Muscle of leg (tissue), 11 donors: ENCODE results near the gene AIG1. TPM values are rescaled to one million over a fixed set of nuclear protein-coding genes. Genes with fewer than 3 reads are reported as not detected.

Experiments
- DNase-seq: peaks from one replicate; pipeline ENCODE4 v3.0.0; 2013
- H3K27ac ChIP-seq: one replicate; pipeline ENCODE4 v1.5.1; 2013; ENCODE audit warnings: mild to moderate bottlenecking, low read length, control low read depth
- H3K27me3 ChIP-seq: one replicate; pipeline ENCODE4 v1.6.1; 2013; ENCODE audit warnings: low read length; ENCODE audit not compliant: control insufficient read depth, insufficient read depth
- H3K36me3 ChIP-seq: one replicate; pipeline ENCODE4 v1.6.1; 2013; ENCODE audit warnings: low read length; ENCODE audit not compliant: control insufficient read depth, insufficient read depth
- H3K4me1 ChIP-seq: one replicate; pipeline ENCODE4 v1.6.1; 2013; ENCODE audit warnings: low read length; ENCODE audit not compliant: control insufficient read depth, insufficient read depth
- H3K4me3 ChIP-seq: one replicate; pipeline ENCODE4 v1.5.1; 2013; ENCODE audit warnings: low read length, control low read depth
- H3K9me3 ChIP-seq: replicated peaks from 2 replicates; pipeline ENCODE4 v1.6.1; 2013; ENCODE audit warnings: low read depth, low read length; ENCODE audit not compliant: control insufficient read depth
- WGBS: methylation state at CpG from one replicate; pipeline ENCODE4 v1.1.5; 2013; ENCODE audit warnings: missing lambda C conversion rate; ENCODE audit not compliant: insufficient coverage; 5-methylcytosine and 5-hydroxymethylcytosine counted together
- polyA plus RNA-seq, 8 donors: library from polyadenylated mRNA; unstranded; fragments of 120-200 nt; gene quantifications; one replicate each; pipeline versions ENCODE4 v1.2.1 to v1.2.3, GENCODE V29; 2013; ENCODE audit warnings: inconsistent platforms in 1 of 8, low replicate concordance in 1 of 8; ENCODE audit not compliant: insufficient read length in 8 of 8, insufficient read depth in 1 of 8
- total RNA-seq: library from RNA; stranded (reverse); fragments of 120-200 nt; gene quantifications from one replicate; pipeline ENCODE4 v1.2.4, GENCODE V29; 2013

AIG1 gene
- total and polyA plus RNA-seq, 9 donors, result 24.1 to 35.0 (median 30.2) TPM

- no peaks in the 10 kb centered on the region for H3K9me3 ChIP-seq
- H3K4me3 ChIP-seq, result no peak overlapping the region
- no peak for DNase-seq
- H3K36me3 ChIP-seq, result no peaks in the 10 kb centered on the region
- H3K27ac ChIP-seq, result no peak overlapping the region
- no CpG with 5 or more reads among the region's 3 CpGs for WGBS
- no peaks in the 10 kb centered on the region for H3K4me1 ChIP-seq
- no peaks in the 10 kb centered on the region for H3K27me3 ChIP-seq
These were observed 186.9 kb downstream of the AIG1 start for GRCh38 chr6:143247586-143247985.

GRCh38 chr6:143248359-143248758, 187.7 kb downstream of the AIG1 start:
- H3K4me3 ChIP-seq, result no peak overlapping the region
- H3K36me3 ChIP-seq, result no peaks in the 10 kb centered on the region
- WGBS, result 100% methylated on average over 1 of the region's 4 CpGs
- H3K27ac ChIP-seq, result no peak overlapping the region
- no peaks in the 10 kb centered on the region for H3K9me3 ChIP-seq
- no peaks in the 10 kb centered on the region for H3K4me1 ChIP-seq
- no peaks in the 10 kb centered on the region for H3K27me3 ChIP-seq
- no peak for DNase-seq

DNA sequence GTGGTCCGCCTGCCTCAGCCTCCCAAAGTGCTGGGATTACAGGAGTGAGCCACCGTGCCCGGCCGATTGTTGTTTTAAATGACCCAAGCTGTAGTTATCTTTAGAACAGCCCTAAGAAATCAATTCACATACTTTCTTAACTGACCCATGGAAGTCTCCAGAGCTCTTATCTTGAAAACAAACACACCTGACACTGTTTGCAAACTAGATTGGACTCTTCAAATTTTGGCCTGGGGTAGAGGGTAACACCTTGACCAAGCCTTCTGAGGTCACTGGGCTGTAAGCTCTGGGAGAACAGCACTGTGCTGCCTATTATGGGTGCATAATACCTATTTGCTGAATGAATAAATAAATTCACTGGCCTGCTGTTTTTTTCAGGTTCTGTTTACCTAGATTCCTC, 190.6 kb downstream of the AIG1 start:
- H3K4me3 ChIP-seq, result no peak overlapping the region
- no peaks in the 10 kb centered on the region for H3K4me1 ChIP-seq
- 88% methylated on average over 3 of the region's 4 CpGs for WGBS
- no peaks in the 10 kb centered on the region for H3K27me3 ChIP-seq
- H3K36me3 ChIP-seq, result no peaks in the 10 kb centered on the region
- H3K27ac ChIP-seq, result no peak overlapping the region
- no peaks in the 10 kb centered on the region for H3K9me3 ChIP-seq
- DNase-seq, result no peak

DNA sequence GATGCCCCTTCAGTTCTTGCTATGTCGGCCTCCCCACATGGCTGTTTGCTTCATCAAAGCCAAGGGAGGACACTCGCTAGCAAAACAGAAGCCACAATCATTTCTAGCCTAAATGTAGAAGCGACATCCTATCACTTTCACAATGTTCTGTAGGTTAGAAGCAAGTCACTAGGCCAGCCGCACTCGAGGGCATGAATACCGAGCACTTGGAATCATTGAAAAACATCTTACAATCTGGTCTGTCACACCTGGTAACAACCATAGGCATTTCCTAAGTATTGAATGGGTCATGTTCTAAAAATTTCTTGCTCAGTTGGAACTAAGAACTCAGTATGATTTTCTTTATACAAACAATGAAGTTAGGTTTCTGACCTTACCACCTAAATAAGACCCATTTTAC, 192.3 kb downstream of the AIG1 start:
- H3K27me3 ChIP-seq, result no peaks in the 10 kb centered on the region

GRCh38 chr6:143253586-143253985, 192.9 kb downstream of the AIG1 start:
- no peaks in the 10 kb centered on the region for H3K36me3 ChIP-seq
- no peaks in the 10 kb centered on the region for H3K27me3 ChIP-seq
- no peak overlapping the region for H3K27ac ChIP-seq
- no peak overlapping the region for H3K4me3 ChIP-seq
- no peak for DNase-seq
- H3K9me3 ChIP-seq, result no peaks in the 10 kb centered on the region
- no peaks in the 10 kb centered on the region for H3K4me1 ChIP-seq
- WGBS, result no CpG with 5 or more reads among the region's 4 CpGs

More for the DNA sequence above, 192.3 kb downstream of the AIG1 start:
- Histone ChIP-seq H3K36me3 (no peaks in the 10 kb centered on the region), H3K4me1 (no peaks in the 10 kb centered on the region), H3K27ac (no peak overlapping the region), H3K9me3 (no peaks in the 10 kb centered on the region), H3K4me3 (no peak overlapping the region)
- no peak for DNase-seq
- 86% methylated on average over 6 of the region's 6 CpGs for WGBS

- no peaks in the 10 kb centered on the region for H3K36me3 ChIP-seq
- H3K4me1 ChIP-seq, result no peaks in the 10 kb centered on the region
- no peak for DNase-seq
- no peaks in the 10 kb centered on the region for H3K27me3 ChIP-seq
- no peak overlapping the region for H3K27ac ChIP-seq
- no peak overlapping the region for H3K4me3 ChIP-seq
- H3K9me3 ChIP-seq, result no peaks in the 10 kb centered on the region
These were observed 198.3 kb downstream of the AIG1 start for GRCh38 chr6:143258945-143259344.

- no peak overlapping the region for H3K27ac ChIP-seq
- H3K4me1 ChIP-seq, result peaks cover 2% of the 10 kb centered on the region
- H3K27me3 ChIP-seq, result no peaks in the 10 kb centered on the region
- H3K4me3 ChIP-seq, result no peak overlapping the region
- H3K36me3 ChIP-seq, result no peaks in the 10 kb centered on the region
- H3K9me3 ChIP-seq, result no peaks in the 10 kb centered on the region
- DNase-seq, result no peak
- 98% methylated on average over 6 of the region's 7 CpGs for WGBS
These were observed 200.2 kb downstream of the AIG1 start for GRCh38 chr6:143260857-143261256.

GRCh38 chr6:143261899-143262436, 201.3 kb downstream of the AIG1 start:
- no CpG with 5 or more reads among the region's 3 CpGs for WGBS
- DNase-seq, result peak; percentile 44

DNA sequence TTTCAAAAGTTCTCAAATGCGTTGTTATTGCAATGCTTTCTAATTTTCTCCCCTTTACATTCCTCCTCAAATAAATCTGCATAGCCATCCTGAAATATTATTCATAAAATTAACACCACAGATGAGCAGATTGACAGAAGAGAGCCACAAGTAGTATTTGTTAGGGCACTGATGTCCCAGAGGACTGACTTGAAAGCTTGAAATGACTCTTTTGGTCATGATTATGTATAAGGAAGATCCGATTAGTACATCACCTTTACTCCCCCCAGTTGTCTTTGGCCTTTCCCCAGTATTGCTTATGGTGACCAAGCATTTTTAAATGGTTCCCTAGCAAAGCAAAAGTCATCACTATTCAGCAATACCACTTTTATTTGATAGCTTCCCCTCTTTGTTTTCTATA, 202.2 kb downstream of the AIG1 start:
- Histone ChIP-seq H3K4me3 (no peak overlapping the region), H3K4me1 (peaks cover 2% of the 10 kb centered on the region), H3K36me3 (no peaks in the 10 kb centered on the region), H3K27ac (no peak overlapping the region), H3K9me3 (no peaks in the 10 kb centered on the region), H3K27me3 (no peaks in the 10 kb centered on the region)
- no peak for DNase-seq
- WGBS, result no CpG with 5 or more reads among the region's 2 CpGs

More at GRCh38 chr6:143261899-143262436, 201.3 kb downstream of the AIG1 start:
- no peak overlapping the region for H3K4me3 ChIP-seq
- H3K4me1 ChIP-seq, result peaks cover 2% of the 10 kb centered on the region
- no peaks in the 10 kb centered on the region for H3K27me3 ChIP-seq
- H3K9me3 ChIP-seq, result no peaks in the 10 kb centered on the region
- no peaks in the 10 kb centered on the region for H3K36me3 ChIP-seq
- no peak overlapping the region for H3K27ac ChIP-seq

DNA sequence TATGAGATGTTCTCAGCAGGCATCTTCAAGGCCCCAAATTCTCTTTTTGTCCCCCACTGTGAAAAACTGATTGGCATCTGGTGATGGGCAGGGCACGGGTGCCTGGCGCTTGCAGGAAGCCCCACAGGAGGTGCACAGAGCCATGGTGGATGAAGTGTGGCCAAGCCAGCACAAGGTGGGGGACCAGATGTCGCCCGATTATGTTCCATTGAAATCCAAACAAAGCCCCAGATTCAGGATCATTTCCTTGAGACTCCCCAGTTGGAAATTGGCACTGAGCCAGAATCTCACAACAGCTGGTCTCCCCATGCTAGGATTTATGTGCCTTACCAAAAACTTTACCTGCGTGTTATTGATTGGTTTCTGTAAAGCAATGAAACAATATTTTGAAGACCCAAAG, 203.7 kb downstream of the AIG1 start:
- WGBS, result 63% methylated on average over 4 of the region's 5 CpGs
- peak; percentile 32 for DNase-seq
- H3K27ac ChIP-seq, result no peak overlapping the region
- no peaks in the 10 kb centered on the region for H3K27me3 ChIP-seq
- no peak overlapping the region for H3K4me3 ChIP-seq
- peaks cover 2% of the 10 kb centered on the region for H3K4me1 ChIP-seq
- H3K9me3 ChIP-seq, result no peaks in the 10 kb centered on the region
- H3K36me3 ChIP-seq, result no peaks in the 10 kb centered on the region
